GM21576 (cell line): ENCODE measurements around the gene SPTBN5.

Experiments
- ATAC-seq: cut with Tn5 transposase; IDR thresholded peaks from one replicate; pipeline ENCODE4 v1.9.1; 2021; ENCODE audit warnings: mild to moderate bottlenecking, moderate library complexity; ENCODE audit not compliant: unreplicated experiment

SPTBN5 gene

GRCh38 chr15:41893422-41894250, at the start of gene SPTBN5:
SPTBN5 (minus strand) TSS chr15:41894053; CDS start chr15:41893497, 556 bp downstream.
- no peak for ATAC-seq

GRCh38 chr15:41942886-41943285, 49.0 kb upstream of the SPTBN5 start:
- no peak for ATAC-seq

- no peak for ATAC-seq
These were observed 48.0 kb upstream of the SPTBN5 start for GRCh38 chr15:41941644-41942415.

- no peak for ATAC-seq
These were observed 46.6 kb upstream of the SPTBN5 start for GRCh38 chr15:41940441-41940857.

- no peak for ATAC-seq
These were observed 46.1 kb upstream of the SPTBN5 start for GRCh38 chr15:41939986-41940385.

- no peak for ATAC-seq
These were observed 43.7 kb upstream of the SPTBN5 start for GRCh38 chr15:41937568-41937923.

- ATAC-seq, result no peak
These were observed 43.1 kb upstream of the SPTBN5 start for GRCh38 chr15:41936649-41937567.

- no peak for ATAC-seq
These were observed 42.3 kb upstream of the SPTBN5 start for GRCh38 chr15:41936155-41936554.

GRCh38 chr15:41935566-41936020, 41.7 kb upstream of the SPTBN5 start:
- peak; percentile 62 for ATAC-seq

- ATAC-seq, result peak; percentile 42
These were observed 41.0 kb upstream of the SPTBN5 start for GRCh38 chr15:41934843-41935242.

GRCh38 chr15:41933771-41934170, 39.9 kb upstream of the SPTBN5 start:
- ATAC-seq, result no peak

- ATAC-seq, result no peak
These were observed 39.5 kb upstream of the SPTBN5 start for GRCh38 chr15:41933326-41933725.

GRCh38 chr15:41932511-41933289, 38.8 kb upstream of the SPTBN5 start:
- no peak for ATAC-seq

GRCh38 chr15:41932101-41932500, 38.2 kb upstream of the SPTBN5 start:
- ATAC-seq, result no peak

GRCh38 chr15:41930867-41931222, 37.0 kb upstream of the SPTBN5 start:
- no peak for ATAC-seq

GRCh38 chr15:41930221-41930866, 36.5 kb upstream of the SPTBN5 start:
- ATAC-seq, result no peak

- peak; percentile 60 for ATAC-seq
These were observed 35.1 kb upstream of the SPTBN5 start for GRCh38 chr15:41928637-41929620.

GRCh38 chr15:41928100-41928499, 34.2 kb upstream of the SPTBN5 start:
- no peak for ATAC-seq

GRCh38 chr15:41927536-41927935, 33.7 kb upstream of the SPTBN5 start:
- ATAC-seq, result no peak
